Astrocyte of the spinal cord (primary cell): ENCODE measurements around the gene MPIG6B.

Experiments used
- DNase-seq: peaks from one replicate; pipeline ENCODE4 v3.0.0; 2011; ENCODE audit warnings: low read depth, low spot score
- H3K4me3 ChIP-seq: 2 replicates; pipeline ENCODE4 v1.5.1; 2011; ENCODE audit warnings: low read depth, mild to moderate bottlenecking, low read length, moderate library complexity
- in situ Hi-C: cut with HindIII; loops from 2 replicates; pipeline ENCODE4 v1.10.0; 2017; ENCODE audit warnings: low sequenced_read_pairs
- TF ChIP-seq, protein P1 (sequence below): IDR thresholded peaks from 2 replicates; pipeline ENCODE4 v1.5.1; 2012; ENCODE audit warnings: low read depth, mild to moderate bottlenecking, low read length, inconsistent platforms

Gene MPIG6B

DNA sequence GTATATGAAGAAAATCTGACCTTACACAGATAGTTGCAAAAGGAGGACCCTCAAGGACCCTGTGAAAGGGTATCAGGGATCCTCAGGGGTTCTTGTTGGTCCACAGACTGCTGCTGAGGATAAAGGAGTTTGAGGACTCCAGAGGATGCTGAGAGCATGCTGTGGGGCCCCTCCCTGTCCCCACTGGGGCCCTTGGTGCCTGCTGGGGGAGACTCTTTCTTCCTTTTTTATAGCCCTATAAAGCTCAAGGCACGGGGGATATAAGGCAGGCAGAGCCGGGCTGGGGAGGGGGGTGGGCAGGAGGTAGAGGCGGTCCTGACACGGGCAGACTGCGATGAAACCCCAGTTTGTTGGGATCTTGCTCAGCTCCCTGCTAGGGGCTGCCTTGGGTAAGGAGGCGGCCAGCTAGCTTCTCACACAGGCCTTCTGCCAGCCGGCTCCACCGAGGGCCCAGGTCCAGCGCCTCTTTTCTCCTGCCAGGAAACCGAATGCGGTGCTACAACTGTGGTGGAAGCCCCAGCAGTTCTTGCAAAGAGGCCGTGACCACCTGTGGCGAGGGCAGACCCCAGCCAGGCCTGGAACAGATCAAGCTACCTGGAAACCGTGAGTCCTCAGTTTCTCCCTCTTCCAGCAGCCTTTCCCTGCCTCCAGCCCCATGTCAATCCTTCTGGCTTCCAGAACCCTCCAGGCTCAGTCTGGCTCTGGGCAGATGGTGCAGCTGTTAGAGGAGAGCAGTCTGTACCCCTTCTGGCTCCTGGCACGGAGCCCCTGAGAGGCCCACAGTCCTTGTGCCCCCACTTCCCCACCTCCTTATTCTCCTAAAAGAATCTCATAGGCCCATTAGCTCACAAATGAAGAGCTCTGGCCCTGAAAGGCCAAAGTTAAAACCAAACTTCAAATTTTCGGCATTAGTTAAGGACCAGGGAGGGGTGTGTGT lies 7.9 kb upstream of the MPIG6B start, which contains the start of gene LY6G6D:
LY6G6D (plus strand) TSS at position 327 of the 937 bp plus-strand sequence; CDS start at position 335, 8 bp downstream.
- in situ Hi-C loops: no loop called here
- TF ChIP-seq, protein P1, sequence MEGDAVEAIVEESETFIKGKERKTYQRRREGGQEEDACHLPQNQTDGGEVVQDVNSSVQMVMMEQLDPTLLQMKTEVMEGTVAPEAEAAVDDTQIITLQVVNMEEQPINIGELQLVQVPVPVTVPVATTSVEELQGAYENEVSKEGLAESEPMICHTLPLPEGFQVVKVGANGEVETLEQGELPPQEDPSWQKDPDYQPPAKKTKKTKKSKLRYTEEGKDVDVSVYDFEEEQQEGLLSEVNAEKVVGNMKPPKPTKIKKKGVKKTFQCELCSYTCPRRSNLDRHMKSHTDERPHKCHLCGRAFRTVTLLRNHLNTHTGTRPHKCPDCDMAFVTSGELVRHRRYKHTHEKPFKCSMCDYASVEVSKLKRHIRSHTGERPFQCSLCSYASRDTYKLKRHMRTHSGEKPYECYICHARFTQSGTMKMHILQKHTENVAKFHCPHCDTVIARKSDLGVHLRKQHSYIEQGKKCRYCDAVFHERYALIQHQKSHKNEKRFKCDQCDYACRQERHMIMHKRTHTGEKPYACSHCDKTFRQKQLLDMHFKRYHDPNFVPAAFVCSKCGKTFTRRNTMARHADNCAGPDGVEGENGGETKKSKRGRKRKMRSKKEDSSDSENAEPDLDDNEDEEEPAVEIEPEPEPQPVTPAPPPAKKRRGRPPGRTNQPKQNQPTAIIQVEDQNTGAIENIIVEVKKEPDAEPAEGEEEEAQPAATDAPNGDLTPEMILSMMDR: no peak
- DNase-seq: no peak
- H3K4me3 ChIP-seq: no peak within 1 kb of the TSS

DNA sequence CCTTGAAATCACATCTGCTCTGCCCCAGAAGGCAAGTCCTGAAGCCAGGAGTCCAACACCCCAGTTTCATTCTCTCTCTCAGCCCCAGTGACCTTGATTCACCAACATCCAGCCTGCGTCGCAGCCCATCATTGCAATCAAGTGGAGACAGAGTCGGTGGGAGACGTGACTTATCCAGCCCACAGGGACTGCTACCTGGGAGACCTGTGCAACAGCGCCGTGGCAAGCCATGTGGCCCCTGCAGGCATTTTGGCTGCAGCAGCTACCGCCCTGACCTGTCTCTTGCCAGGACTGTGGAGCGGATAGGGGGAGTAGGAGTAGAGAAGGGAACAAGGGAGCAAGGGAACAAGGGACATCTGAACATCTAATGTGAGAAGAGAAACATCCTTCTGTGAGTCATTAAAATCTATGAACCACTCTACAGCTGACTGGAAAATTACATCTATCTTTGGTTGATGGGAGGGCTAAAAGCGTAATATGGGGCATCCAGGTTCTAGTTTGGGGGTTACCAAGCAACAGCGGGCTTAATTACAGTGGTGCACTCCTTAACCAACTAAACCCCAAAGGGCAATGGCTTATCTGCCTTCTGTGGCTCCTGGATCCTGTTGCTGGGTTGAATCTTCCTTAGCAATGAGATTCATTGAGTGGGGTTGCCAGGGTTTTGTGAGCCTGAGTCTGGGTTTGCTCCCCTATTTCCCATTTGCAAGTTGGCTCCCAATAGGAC lies 5.5 kb upstream of the MPIG6B start:
- DNase-seq: no peak
- H3K4me3 ChIP-seq: no peak overlapping the region
- TF ChIP-seq, protein P1: no peak
- in situ Hi-C loops: no loop called here

DNA sequence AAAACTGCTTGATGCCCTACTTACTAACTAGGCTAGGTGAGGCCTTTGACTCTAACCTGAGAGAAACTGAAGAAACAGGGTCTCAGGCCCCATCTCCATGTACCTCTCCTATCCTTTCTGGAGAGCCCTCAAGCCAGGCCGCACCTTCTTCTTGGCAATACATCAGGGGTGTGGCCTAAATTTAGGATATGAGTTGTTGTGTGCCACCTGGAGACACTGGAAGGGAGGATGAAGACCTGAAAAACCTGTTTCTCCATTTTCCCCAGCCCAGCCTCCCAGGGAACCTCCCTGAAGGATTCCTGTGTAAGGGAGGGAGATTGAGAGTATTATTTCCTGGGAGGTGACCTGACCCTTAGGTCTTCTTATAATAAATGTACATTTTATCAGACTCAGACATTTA lies 4.9 kb upstream of the MPIG6B start:
- no peak overlapping the region for H3K4me3 ChIP-seq
- DNase-seq: no peak
- TF ChIP-seq, protein P1: no peak
- in situ Hi-C loops: no loop called here

DNA sequence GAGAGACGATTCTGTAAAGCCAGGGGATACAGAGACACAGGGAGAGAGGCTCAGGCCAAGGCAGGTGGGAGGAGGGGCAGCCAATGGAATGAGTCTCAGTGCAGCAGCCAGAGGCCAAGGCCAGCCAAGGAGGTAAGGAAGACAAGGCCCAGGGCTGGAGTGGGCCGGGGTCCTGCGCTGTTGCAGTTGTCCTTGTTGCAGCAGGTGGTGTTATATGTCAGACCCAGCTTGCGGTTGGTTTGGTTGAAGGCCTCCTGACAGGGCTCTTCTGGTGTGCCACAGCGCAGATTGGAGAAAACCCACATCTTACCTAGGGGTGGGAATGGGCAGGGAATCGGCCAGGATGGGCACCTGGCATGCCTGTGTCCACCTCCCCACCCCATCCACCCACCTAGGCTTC lies 4.2 kb upstream of the MPIG6B start:
- in situ Hi-C loops: no loop called here
- DNase-seq: no peak
- H3K4me3 ChIP-seq: no peak overlapping the region
- TF ChIP-seq, protein P1: no peak

DNA sequence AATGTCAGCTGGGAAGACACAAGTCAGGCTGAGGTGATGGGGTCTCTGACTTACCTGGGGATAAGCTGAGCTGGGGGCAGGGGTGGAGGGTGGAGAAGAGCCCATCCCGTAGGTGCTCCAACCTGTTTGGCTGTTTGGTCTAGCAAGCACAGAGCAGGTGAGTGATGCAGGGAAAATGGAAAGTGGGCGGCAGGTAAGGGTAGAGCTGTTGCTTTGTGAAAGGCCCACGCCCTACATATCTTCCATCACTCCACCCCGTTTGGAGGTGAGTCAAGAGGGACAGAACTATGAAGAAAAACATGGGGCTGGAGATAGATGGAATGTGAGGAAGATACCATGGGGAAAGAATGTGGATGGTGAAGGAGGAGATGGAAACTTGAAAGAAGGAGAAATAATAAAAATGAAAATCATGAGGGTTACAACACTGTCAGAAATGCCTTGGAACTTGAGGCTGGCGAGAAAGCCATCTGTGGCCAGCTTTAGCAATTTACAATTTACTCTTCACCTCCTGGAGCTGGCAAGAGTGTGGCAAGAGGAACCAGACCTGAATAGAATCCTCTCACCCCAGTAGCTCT lies 2.9 kb upstream of the MPIG6B start:
- in situ Hi-C loops: no loop called here
- TF ChIP-seq, protein P1: no peak
- no peak overlapping the region for H3K4me3 ChIP-seq
- no peak for DNase-seq

DNA sequence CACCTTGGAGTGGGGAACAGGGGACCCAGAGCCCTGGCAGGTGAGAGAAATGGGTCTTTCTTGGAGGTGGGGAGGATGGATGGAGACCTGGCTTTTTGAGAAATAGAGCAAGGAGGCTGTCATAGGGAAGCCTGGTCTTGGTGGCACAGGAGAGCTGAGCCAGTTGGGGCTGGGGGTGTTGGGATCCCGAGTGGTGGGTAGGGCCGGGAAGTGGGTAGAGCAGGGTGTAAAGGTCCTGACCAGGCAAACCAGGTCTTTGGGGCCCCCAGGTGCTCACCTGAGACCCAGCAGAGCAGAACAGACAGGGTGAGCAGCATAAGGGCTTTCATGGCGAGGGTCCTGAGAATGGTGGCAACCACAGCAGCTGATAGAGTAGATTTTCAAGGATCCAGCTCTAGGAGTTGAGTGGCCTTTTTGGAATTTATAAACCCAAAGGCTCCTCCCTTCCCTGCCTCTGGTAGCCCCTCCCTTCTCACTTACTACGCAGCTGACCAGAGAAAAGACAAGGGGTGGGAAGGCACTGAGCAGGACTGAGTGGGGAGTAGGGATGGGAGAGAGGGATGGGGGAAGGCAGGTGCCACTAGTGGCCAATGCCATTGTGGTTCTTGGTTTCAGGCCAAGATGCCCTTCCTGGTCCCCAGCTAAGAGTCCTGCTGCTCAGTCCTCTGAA lies 1.7 kb upstream of the MPIG6B start, which contains the start of gene LY6G6C:
LY6G6C (minus strand) TSS at position 396 of the 670 bp plus-strand sequence; CDS start at position 329, 67 bp downstream.
- no peak within 1 kb of the TSS for H3K4me3 ChIP-seq
- TF ChIP-seq, protein P1: no peak
- DNase-seq: no peak
- in situ Hi-C loops: no loop called here
